ENCODE results near the gene SGCA. TPM values are rescaled to one million over a fixed set of nuclear protein-coding genes. Genes with fewer than 3 reads are reported as not detected.

Gene SGCA
- total and polyA plus RNA-seq, 10 of the 15 experiments (the other 5 are each of a cell fraction or from before 2014, with no cell fraction given): 0.13 to 2.2 (median 0.50) TPM; not detected in 2

- no TSS peak for BruUV-seq (replicated peaks)
- H3K27ac ChIP-seq (ENCODE audit: control insufficient read depth, insufficient read depth): no peak overlapping the region
- no peaks in the 10 kb centered on the region for H4K20me1 ChIP-seq (ENCODE audit: control insufficient read depth, insufficient read depth)
- RAD21 ChIA-PET (ENCODE audit: unreplicated experiment): interaction anchor here (8.8 kb wide), 1 partner anchor 20 kb away, joined by 176 read pairs; no protein-coding TSS in a partner anchor
- TF ChIP-seq SMAD1 (IDR thresholded peaks at IDR 0.05; ENCODE audit: low read depth, partially characterized antibody): no peak
- no peak for TF ChIP-seq E2F4 (IDR thresholded peaks at IDR 0.05; ENCODE audit: low read depth, low read length)
- TF ChIP-seq IKZF2 (IDR thresholded peaks at IDR 0.05): no peak
- TF ChIP-seq SMARCA5 (IDR thresholded peaks at IDR 0.05): no peak
- TF ChIP-seq JUND (IDR thresholded peaks at IDR 0.05; ENCODE audit: low read depth, low read length): no peak
- no peak for TF ChIP-seq ATF2 (IDR thresholded peaks at IDR 0.05; ENCODE audit: low read length)
- no peak for TF ChIP-seq CREM (IDR thresholded peaks at IDR 0.05; ENCODE audit: low read depth)
- no peak for TF ChIP-seq KLF5 (IDR thresholded peaks at IDR 0.05; ENCODE audit: partially characterized antibody)
- no peak for TF ChIP-seq RB1 (IDR thresholded peaks at IDR 0.05; ENCODE audit: borderline replicate concordance)
- no peak for TF ChIP-seq YY1 (IDR thresholded peaks at IDR 0.05; ENCODE audit: low read depth, low read length)
- no peak for TF ChIP-seq IRF5 (IDR thresholded peaks at IDR 0.05; ENCODE audit: borderline replicate concordance)
- TF ChIP-seq IKZF1 (conservative IDR thresholded peaks at IDR 0.05): no peak
- DNase-seq (ENCODE audit: low read depth, low spot score): no peak
- intact Hi-C loops (cut with micrococcal nuclease; ENCODE audit: unreplicated experiment) (no loop called here), in situ Hi-C loops (cut with MboI) (loop anchor here (10.0 kb wide), 1 partner anchor 105 kb away; no protein-coding TSS in a partner anchor)
- no peak overlapping the region for H2AFZ ChIP-seq (ENCODE audit: control insufficient read depth, low read depth, low read length)
- SMC1A ChIA-PET (ENCODE audit: uncharacterized antibody, unreplicated experiment): interaction anchor here (0.5 kb wide), 1 partner anchor 12 kb away, joined by 3 read pairs; no protein-coding TSS in a partner anchor
- POLR2A ChIA-PET: interaction anchor here (0.5 kb wide), 1 partner anchor 10 kb away, joined by 3 read pairs; no protein-coding TSS in a partner anchor
- no peak overlapping the region for H3K4me3 ChIP-seq
- ATAC-seq: no peak
- no peaks in the 10 kb centered on the region for H3K9me3 ChIP-seq (replicated peaks; ENCODE audit: control insufficient read depth, insufficient read depth, low read length)
- H3K4me2 ChIP-seq (ENCODE audit: control insufficient read depth, insufficient read depth): no peak overlapping the region
- peaks cover 0 to 6% of the 10 kb centered on the region in 2 experiments; a peak in 2 of 4 replicates for H3K36me3 ChIP-seq (ENCODE audit: control insufficient read depth in 2 of 2, insufficient read depth in 2 of 2, low read length in 1 of 2)
- H3K27me3 ChIP-seq (replicated peaks in 1 of 2; ENCODE audit: control insufficient read depth in 2 of 2, insufficient read depth in 2 of 2, low read length in 1 of 2): no peaks in the 10 kb centered on the region
- peaks cover 23% of the 10 kb centered on the region for H3K4me1 ChIP-seq (ENCODE audit: control insufficient read depth, insufficient read depth, low read length)
- no peak for FAIRE-seq
- WGBS (ENCODE audit: insufficient coverage, insufficient replicate concordance, low lambda C conversion rate, missing lambda C conversion rate): 70% methylated on average over 8 of the region's 8 CpGs
- CTCF ChIA-PET: interaction anchor here (1.6 to 10.1 kb wide), 2 partner anchors 10 to 19 kb away, joined by 3 to 514 read pairs; partner anchors contain the start of gene SGCA
- no peak overlapping the region for H3K9ac ChIP-seq (ENCODE audit: control insufficient read depth, insufficient read depth, low read length)
- no peaks in the 10 kb centered on the region; the same call in 1 of the 2 replicates for H3K79me2 ChIP-seq (ENCODE audit: control insufficient read depth, insufficient read depth, low read length)
These were observed 24.4 kb downstream of the SGCA start for GRCh38 chr17:50190293-50190602.

All from GM12878 (cell line).